ENCODE data around the gene CCR7. TPM values are rescaled to one million over a fixed set of nuclear protein-coding genes. Genes with fewer than 3 reads are reported as not detected.

CCR7 gene
- total RNA-seq: not detected in 2 replicates

- no peak for DNase-seq (ENCODE audit: low read depth)
- no peak for TF ChIP-seq CTCF (conservative IDR thresholded peaks at IDR 0.05; ENCODE audit: low read depth, low read length)
- H3K4me3 ChIP-seq (ENCODE audit: low read depth, low read length): no peak within 1 kb of the TSS
These were observed at the start of gene CCR7 for GRCh38 chr17:40564883-40565768. TSS of gene CCR7 (minus strand) at chr17:40565472. CDS start at chr17:40565409, 63 bp downstream.

- H3K4me3 ChIP-seq (ENCODE audit: low read depth, low read length): no peak overlapping the region
- DNase-seq (ENCODE audit: low read depth): no peak
- TF ChIP-seq CTCF (conservative IDR thresholded peaks at IDR 0.05; ENCODE audit: low read depth, low read length): no peak
These were observed 49.3 kb upstream of the CCR7 start for GRCh38 chr17:40614431-40615067.

DNA sequence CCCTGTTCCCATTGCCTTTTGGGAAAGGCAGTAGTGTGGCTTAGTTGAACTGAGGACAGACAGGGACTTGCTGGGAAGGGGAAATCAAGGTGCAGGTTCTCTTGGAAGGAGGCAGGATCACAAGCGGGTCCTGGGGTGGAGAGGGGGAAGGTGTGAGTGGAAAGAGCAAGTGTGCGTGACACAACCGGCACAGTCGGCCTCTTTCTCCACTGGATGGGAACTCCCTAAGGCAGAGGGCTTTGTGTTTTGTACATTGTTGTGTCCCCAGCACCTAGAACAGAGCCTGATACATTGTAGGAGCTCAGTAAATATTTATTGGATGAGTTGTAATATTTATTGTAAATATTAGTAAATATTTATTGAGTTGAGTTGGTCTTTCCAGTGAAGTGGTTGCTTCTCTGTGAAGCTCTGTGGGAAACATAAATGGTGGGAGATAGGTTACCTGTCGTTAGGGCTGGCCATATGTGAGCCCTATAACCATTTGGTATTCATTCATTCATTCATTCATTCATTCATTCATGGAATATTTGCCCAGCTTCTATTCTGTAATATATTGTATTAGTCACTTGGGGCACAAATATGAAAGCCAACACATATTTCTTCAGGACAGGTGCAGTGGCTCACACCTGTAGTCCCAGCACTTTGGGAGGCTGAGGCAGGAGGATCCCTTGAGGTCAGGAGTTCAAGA lies 48.3 kb upstream of the CCR7 start:
- no peak for TF ChIP-seq CTCF (conservative IDR thresholded peaks at IDR 0.05; ENCODE audit: low read depth, low read length)
- H3K4me3 ChIP-seq (ENCODE audit: low read depth, low read length): no peak overlapping the region
- no peak for DNase-seq (ENCODE audit: low read depth)

DNA sequence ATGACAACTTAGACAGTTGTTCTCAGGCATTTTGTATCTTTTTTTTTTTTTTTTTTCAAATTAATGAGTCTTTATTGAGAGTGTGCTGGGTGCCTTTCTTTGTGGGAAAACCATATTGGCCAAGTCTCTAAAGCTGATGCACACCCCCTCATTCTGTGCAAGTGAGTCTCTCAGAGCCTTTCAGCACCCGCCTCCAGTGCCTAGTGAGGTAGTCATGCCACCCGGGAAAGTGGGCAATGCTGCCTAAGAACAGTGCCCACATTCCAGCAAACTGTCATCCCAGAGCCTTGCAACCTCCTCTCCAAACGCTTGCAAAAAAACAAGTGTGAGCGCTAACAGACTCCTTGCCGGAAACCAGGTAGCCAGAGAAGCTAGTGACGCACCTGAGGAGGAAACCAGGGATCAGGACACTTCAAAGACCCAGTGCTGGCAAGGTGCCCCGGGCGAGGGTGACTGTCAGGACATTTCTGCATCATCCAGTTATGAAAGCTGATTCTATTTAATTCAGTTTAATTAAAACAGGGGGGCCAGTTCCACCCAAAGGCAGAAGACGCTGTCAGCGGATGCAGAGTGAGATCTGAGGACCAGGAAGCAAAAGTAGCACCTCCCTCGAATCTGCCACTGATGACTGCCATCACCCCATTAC lies 47.5 kb upstream of the CCR7 start:
- no peak overlapping the region for H3K4me3 ChIP-seq (ENCODE audit: low read depth, low read length)
- DNase-seq (ENCODE audit: low read depth): no peak
- TF ChIP-seq CTCF (conservative IDR thresholded peaks at IDR 0.05; ENCODE audit: low read depth, low read length): no peak

DNA sequence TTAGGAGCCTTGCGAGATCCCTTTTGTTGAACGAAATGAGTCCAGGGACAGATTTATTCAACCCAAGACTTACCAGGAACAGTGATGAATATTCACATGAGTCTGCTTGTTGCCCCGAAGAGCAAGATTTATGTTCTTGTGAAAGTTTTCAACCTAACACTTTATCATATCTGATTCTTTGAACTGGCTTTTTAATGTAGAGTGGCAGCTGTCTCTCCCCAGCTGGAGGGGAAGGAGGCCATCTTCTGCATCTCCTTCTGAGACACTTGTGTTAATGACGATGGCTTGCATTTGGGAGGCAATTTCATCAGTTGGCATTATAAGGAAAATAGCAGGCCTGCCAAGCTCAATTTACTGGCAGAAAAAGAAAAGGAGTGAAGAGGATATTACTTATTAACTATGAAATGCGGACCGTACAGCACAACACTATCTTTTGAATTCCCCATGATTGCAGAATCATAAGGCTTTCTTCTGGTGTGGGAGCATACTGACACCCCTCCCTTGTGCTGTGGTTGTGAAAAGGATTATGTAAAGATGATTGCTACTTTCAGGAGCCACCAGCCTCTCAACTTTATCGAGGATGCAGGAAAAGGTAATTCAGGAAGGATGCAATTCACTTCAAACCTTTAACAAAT lies 46.7 kb upstream of the CCR7 start:
- no peak for TF ChIP-seq CTCF (conservative IDR thresholded peaks at IDR 0.05; ENCODE audit: low read depth, low read length)
- no peak for DNase-seq (ENCODE audit: low read depth)
- H3K4me3 ChIP-seq (ENCODE audit: low read depth, low read length): no peak overlapping the region

DNA sequence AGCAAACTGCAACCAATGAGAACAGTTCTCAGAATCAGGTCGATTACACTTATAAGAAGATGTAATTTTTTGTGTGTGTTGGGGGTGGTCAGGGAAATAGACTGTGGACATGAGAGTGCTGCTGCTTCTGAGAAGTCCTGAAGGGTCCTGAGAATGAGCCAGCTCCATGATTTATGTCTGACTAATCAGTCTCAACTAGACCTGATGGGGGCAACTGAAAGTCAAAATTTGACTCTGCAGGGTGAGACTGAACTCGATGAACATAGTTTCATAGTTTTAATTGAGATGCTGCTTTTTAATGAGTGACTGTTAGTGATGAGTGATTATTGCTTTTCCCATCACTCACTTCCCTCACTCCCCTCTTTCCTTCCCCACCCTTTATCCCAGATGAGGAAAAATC lies 45.1 kb upstream of the CCR7 start:
- no peak for TF ChIP-seq CTCF (conservative IDR thresholded peaks at IDR 0.05; ENCODE audit: low read depth, low read length)
- H3K4me3 ChIP-seq (ENCODE audit: low read depth, low read length): no peak overlapping the region
- DNase-seq (ENCODE audit: low read depth): no peak
